ENCODE results near the gene SH2D1B.

The SH2D1B gene

DNA sequence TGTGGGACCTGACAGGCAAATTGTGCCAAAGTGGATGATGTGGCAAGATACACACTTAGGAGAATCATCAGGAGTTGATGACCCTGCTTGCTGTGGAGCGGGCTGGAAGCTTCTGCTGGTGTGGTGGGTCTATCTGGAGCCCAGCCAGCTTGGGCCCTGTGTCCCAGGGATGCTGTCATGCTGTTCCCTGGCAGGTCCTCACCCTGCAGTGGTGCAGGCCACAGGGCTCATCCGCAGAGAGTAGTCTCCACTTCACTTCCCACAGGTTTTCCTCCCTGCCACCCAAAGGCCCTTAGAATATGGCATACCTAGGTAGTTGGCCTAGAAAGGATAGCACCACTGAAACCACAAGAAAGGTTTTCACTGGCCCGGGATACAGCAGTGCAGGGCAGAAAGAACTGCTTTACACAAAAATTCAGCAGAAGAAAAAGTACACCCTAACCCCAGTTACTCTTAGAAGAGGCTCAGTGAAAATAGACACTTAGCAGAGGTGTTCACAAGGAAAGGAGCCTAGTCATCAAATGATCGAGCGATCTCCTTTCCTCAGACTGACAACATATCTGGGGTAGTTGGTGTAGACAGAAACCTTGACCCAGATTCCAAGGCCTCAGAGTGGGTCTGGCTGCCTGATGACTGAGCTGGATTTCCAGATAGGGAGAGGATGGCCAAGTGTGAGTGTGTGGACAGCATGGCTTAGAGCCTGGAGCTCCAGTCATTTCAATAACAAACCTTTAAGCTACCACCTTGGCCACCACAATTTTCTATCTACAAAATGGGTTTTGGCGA lies 31.7 kb downstream of the SH2D1B start:
- DNase-seq = no peak

DNA sequence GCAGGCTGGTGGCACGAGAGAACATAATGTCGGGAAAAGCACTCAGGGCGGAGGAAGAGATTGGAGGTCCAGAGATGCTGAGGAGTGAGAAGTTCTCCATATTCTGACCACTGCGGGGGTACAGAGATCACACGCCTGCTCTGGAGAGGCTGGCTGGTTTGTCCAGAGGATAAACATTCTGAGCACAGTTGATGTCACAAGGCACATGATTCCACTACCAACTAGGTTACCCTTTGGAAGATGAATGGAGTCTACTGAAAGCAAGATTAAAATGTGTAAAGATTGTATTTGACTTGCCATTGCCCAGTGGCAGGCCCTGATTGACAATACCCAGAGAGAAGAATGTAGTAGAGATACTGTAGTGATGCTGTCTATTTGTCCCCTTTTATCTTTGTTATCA lies 35.2 kb downstream of the SH2D1B start, which contains the start of gene SPATA46:
TSS of gene SPATA46 (minus strand) at position 164 of the 400 bp plus-strand sequence. CDS start at position 100, 64 bp downstream.
- DNase-seq = no peak

GRCh38 chr1:162375463-162375862 lies 36.5 kb downstream of the SH2D1B start:
- DNase-seq = no peak

DNA sequence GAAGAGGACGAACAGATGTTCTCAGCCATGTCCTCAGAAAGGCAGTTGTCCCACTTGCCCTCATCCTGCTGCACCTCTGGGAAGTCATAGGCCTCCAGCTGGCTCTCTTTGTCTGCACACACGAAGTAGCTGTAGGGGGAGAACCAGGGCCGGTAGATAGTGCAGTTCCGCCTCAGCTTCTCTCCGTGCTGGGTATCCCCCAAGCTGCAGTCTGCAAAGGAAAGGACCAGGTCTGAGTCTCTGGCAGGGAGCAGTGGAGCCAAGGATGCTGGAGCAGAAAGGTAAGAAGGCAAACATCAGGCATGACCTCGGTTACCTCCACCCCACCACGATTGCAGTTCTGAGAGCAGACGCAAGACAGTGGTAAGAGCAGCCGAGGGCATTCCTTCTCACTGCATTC lies 37.5 kb downstream of the SH2D1B start:
- no peak for DNase-seq

- DNase-seq = no peak
Observed at GRCh38 chr1:162373541-162374260, 38.2 kb downstream of the SH2D1B start.

DNA sequence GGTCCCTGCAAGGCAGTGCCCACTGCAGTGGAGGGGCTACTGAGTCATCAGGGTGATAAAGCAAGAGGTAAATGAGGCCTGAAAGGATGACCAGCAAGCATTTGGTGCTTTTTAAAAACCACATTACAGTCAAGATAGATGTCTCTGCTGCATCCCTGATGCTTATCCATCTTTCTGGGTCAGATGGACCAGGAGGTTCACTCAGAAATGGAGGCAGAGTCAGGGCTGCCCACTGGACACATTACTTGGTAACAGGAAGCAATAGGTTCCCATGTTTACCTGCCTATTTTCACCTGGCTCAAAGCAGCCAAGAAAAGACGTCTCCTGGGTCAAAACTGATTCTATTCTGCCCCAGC lies 38.9 kb downstream of the SH2D1B start:
- no peak for DNase-seq

DNA sequence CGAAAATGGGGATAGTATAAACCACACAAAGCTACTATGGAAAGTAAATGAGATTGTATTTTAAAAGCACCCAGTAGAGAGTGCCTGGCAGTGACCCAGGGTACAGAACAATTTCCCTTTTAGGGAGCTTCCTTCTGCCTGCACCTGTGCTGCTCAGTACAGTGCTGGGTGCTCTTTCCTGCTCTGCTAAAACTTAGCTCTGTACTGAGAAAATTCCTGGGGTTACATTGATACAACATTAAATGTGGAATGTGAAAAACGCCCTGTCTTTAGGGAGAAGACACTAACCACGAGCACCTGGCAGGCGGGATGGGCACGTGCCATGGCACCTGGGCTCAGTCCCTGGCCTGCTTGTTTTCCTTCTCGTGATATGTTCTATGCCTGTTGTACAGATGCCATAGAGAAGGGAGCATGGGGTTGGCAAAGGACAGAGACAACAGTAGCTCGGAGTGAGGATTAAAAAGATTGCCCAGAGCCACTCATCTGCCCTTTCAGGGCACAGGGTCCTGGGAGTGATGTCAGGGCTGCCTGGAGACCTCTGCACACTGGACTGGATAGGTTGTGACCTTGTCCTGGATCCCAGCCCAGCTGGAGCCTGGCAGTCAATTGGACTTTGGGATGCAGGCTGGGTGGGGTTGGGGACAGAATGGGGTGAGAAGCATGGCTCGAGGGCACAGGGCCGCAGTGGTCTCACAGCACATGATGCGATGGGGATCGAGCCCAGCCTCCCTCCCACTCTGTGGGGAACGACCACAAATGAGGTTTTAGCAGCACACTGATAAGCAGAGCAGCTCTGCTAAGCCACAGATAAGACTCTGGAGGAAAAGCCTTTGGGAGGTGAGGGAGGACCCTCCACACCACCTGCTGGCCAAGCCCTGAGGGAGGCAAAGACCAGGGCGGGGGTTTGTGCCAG lies 39.5 kb downstream of the SH2D1B start:
- no peak for DNase-seq

DNA sequence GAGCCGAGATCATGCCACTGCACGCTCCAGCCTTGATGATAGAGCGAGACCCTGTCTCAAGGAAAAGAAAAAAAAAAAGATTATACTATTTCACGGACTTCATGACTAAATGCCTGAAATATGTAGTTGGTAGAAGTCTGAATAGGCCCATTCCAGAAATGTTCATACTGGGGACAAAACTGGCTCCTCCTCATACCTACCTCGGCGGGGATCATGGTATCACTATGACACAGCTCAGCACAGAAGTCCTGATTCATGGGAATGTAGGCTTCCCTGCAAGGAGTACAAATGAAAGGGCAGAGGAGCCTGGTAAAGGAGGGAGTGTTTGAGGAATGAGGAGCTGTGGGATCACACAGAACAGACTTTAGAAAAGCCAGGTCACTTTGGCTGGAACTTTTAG lies 40.3 kb downstream of the SH2D1B start:
- DNase-seq = no peak

DNA sequence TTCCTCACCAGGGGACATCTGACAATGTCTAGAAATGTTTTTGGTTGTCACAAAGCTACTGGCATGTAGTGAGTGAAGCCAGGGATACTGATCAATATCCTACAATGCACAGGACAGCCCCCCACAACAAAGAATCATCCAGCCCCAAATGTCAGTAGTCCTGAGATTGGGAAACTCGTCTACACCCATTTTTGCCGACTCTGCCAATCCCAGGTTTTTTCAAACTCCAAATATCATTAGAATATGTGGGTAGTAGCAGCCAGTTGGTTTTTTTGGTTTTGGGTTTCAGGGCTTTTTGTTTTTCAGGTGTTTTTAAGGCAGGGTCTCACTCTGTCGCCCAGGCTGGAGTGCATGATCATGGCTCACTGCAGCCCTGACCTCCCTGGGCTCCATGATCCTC lies 41.2 kb downstream of the SH2D1B start:
- no peak for DNase-seq

- DNase-seq = no peak
Observed at GRCh38 chr1:162370161-162370560, 41.8 kb downstream of the SH2D1B start.

- no peak for DNase-seq
Observed at GRCh38 chr1:162369571-162369970, 42.4 kb downstream of the SH2D1B start.

DNA sequence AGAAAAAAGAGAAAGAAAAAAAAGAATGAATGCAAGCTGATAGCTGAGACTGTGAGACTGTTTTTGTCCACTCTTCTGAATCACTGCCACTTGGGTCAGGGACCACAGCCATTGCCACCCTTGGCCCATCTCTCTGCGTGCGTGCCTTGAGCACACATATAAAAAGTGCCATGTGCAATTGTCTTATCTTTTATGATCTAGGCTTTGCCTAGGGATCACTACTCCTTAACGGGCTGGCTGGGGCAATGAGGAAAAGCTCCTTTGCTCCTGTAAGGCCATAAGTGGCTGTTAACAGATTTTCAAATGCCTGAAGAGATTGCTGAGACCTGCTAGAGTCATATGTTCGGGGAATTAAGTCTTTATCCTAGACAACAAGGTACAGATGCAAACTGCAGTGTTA lies 43.5 kb downstream of the SH2D1B start:
- DNase-seq = no peak

DNA sequence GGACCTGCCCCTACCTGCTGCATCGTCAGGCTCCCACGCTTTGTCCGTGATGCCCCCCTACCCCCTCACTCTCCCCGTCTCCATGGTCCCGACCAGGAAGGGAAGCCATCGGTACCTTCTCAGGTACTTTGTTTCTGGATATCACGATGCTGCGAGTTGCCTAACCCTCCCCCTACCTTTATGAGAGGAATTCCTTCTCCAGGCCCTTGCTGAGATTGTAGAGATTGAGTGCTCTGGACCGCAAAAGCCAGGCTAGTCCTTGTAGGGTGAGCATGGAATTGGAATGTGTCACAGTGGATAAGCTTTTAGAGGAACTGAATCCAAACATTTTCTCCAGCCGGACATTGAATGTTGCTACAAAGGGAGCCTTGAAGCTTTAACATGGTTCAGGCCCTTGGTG lies 44.2 kb downstream of the SH2D1B start:
- no peak for DNase-seq

GRCh38 chr1:162367073-162367472 lies 44.9 kb downstream of the SH2D1B start:
- DNase-seq = no peak

DNA sequence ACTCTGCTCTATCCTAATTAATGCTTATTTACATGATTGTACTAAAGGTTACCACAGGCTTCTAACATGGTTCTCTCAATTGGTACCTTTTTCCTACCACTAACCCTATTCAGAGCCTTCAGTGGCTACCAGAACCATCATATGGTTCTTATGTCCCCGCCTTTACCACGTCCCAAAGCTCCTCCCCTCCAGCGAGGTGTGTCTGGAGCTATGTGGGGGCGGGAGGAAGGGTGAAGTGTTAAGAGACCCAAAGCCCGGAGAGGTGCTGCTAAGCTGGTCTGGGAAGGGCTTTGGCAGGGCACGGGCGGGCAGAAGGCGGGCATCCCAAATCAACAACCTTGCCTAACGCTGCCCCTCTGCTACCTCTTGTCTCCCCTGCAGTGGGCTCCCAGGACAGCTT lies 45.3 kb downstream of the SH2D1B start:
- no peak for DNase-seq

- no peak for DNase-seq
Observed at GRCh38 chr1:162366149-162366548, 45.8 kb downstream of the SH2D1B start.

GRCh38 chr1:162365284-162366020 lies 46.5 kb downstream of the SH2D1B start:
- DNase-seq = no peak

GRCh38 chr1:162364498-162364897 lies 47.4 kb downstream of the SH2D1B start:
- DNase-seq = peak; percentile 9

GRCh38 chr1:162363823-162364222 lies 48.1 kb downstream of the SH2D1B start:
- no peak for DNase-seq

DNA sequence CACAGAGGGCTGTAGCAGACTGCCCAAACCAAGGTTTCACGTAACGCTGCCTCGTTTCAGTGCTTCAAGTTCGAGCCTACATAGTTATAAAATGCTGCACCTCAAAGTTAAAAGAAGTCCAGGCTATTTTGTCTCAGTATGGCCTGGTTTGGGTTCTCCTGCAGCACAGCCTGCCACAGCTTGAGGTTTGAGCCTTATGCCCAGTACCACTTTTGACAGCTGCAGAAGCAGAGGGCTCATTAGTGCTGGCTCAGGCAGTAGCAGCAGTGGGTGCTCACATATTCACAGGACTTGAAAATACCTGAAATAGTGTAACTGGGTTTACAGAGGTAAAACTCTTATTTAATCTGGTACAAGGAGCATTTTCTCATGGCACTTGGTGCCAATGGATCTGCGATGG lies 50.6 kb downstream of the SH2D1B start:
- DNase-seq = no peak

- no peak for DNase-seq
Observed at GRCh38 chr1:162360874-162361260, 51.1 kb downstream of the SH2D1B start.

- DNase-seq = no peak
Observed at GRCh38 chr1:162360237-162360873, 51.6 kb downstream of the SH2D1B start.
